ENCODE results near the gene GAD2.

GAD2 gene

DNA sequence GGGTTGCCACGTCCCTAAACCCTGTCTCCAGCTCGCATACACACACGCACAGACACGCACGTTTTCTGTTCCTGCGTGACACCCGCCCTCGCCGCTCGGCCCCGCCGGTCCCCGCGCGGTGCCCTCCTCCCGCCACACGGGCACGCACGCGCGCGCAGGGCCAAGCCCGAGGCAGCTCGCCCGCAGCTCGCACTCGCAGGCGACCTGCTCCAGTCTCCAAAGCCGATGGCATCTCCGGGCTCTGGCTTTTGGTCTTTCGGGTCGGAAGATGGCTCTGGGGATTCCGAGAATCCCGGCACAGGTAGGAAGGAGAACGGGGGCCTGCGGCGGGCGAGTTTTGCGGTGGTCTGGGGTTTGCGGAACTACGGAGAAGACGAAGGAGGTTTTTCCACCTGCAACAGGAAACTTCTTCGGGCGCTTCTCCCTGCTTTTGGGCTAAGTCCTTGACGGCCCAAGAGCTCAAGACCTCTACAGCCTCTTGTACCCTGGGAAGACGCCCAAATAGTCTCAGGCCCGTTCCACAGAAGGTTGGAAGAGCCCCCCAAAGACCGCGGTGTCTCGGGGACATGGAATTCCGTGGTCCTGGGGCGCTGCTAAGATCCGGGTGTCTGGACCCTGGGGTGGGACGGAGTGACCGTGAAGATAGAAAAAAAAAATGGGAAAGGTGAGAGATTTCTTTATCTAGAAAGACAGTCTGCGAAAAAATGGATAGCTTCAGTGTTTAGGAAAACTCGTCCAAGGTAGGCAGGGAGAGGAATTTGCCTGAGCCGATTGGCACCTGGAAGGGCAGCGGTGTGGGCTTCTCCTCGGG is at the start of gene GAD2:
Gene GAD2, plus strand, starts transcription at position 190 of the 811 bp plus-strand sequence. Its CDS starts 36 bp downstream, at position 226.
- in situ Hi-C loops (cut with HindIII; ENCODE audit: low pct_ligation_motif_present, low pct_unique_long_range_greater_than_20kb, low sequenced_read_pairs) = no loop called here
- no peak for DNase-seq

DNA sequence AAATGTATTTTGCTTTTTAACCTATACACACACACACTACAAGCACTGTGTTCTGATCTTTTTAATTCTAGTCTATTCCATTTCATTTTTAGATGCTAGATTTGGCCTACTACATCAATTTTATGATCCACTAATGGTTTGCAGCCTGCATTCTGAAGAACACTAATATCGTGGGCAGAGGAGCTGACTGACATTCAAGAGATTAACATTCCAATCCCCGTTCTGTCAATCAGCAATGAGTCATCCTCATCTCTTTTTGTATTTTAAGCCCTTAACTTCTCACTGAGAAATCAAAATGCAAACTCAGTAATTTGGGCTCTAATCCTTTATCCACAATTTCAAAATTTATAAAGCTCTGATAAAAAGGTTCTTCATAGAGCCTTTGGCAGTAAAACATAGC is 47.1 kb upstream of the GAD2 start:
- in situ Hi-C loops (cut with HindIII; ENCODE audit: low pct_ligation_motif_present, low pct_unique_long_range_greater_than_20kb, low sequenced_read_pairs) = no loop called here
- DNase-seq = no peak

DNA sequence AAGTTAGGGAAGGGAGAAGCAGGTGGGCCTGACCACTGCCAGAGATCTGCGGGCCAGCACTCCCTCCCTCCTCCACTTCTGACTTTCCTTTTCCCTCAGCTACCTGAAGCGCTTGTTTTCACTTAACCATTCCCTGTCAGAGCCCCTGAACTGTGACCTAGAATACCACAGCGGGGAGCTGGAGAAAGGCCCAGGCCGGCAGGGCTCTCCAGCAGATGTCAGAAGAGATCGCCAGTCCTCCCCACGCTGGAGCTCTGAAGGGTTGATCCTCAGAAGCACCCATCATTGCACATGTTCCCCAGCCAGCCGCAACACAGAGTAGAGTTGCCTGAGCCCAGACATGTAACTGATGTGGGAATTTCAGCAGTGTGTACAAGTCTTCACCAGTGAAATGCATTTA is 44.4 kb upstream of the GAD2 start:
- DNase-seq = no peak
- in situ Hi-C loops (cut with HindIII; ENCODE audit: low pct_ligation_motif_present, low pct_unique_long_range_greater_than_20kb, low sequenced_read_pairs) = no loop called here

DNA sequence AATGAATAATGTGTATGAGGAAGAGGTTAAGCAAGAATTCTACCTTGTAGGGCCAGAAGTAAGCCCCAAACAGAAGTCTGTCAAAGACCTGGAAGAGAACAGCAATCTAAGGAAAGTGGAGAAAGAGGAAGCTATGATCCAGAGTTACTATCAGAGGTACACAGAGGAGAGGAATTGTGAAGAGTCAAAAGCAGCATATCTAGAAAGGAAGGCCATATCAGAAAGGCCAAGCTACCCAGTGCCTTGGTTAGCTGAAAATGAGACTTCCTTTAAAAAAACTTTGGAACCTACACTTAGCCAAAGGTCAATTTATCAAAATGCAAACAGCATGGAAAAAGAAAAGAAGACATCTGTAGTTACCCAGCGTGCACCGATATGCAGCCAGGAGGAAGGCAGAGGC is 42.7 kb upstream of the GAD2 start:
- DNase-seq = no peak
- in situ Hi-C loops (cut with HindIII; ENCODE audit: low pct_ligation_motif_present, low pct_unique_long_range_greater_than_20kb, low sequenced_read_pairs) = no loop called here

DNA sequence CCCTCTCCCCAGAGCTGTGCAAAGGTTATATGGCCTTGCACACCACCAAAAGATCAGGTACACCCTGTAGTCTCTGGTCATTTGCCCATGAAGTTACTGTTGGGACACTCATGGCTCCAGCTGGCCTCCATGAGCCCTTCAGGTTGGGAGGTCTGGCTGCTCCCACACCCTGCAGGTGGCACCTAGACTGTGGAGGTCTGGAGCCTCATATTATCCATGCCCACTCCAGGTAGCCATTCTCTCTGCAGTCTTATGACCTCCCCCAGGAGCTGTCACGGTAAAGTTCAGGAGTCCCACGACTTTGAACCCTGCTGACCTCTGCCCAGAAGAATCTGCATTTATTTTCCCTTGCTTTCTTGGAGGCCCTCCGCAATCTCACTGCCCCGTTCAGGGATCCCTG is 39.2 kb upstream of the GAD2 start:
- in situ Hi-C loops (cut with HindIII; ENCODE audit: low pct_ligation_motif_present, low pct_unique_long_range_greater_than_20kb, low sequenced_read_pairs) = no loop called here
- no peak for DNase-seq

DNA sequence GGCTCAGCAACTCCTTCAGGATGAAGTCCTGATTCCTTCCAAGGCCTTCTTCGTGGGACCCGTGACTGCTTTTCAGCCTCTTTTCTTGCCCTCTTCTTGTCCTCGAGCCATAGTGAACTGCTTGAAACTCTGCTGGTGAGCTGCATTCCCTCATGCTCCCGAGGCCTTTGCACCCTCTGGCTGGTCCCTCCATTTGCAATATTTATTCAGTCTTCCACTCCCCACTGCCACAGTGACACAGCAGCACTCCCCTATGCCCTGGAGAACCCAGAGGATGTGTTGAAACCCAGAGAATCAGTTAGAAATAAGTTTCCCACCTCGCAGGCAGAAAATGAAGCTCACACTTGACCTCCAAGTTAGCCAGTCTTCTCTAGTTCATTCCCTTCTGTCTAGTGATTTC is 22.3 kb upstream of the GAD2 start:
- DNase-seq = no peak
- in situ Hi-C loops (cut with HindIII; ENCODE audit: low pct_ligation_motif_present, low pct_unique_long_range_greater_than_20kb, low sequenced_read_pairs) = no loop called here

DNA sequence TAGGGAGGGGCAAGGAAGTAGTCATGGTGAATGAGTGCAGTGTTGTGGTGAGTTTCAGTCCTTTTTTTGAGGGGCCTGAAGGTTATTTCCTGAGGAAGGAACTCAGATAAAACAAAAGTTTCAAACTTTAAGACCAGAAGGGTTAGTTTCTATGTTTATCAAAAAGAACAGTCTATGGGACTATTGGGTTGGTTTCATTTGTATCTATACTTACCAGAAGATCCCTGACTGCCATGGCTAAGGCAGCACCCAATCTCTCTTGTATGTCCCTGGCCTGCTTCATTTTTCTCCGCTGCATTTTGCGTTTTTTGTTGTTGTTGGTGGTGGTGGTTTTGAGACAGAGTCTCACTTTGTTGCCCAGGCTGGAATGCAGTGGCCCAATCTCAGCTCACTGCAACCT is 19.3 kb upstream of the GAD2 start:
- in situ Hi-C loops (cut with HindIII; ENCODE audit: low pct_ligation_motif_present, low pct_unique_long_range_greater_than_20kb, low sequenced_read_pairs) = no loop called here
- DNase-seq = no peak

DNA sequence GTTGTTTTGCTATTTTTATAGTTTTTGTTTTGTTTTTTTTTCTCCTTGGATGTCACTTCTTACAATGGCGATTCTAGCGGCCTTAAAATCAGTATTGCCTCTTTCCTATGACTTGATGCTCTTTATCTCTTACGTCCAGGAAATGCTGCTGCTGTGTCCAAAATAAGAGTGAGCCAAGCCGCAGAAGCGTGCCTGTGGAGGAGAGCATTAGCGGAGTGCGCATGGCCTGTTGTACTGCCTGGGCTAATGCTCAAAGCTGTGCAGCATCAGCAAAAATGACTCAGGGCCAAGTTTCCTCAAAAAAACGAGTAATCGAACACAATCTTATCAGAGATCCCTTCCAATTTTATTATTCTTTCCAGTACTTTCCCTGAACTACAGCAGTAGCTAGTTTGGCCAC is 18.5 kb upstream of the GAD2 start:
- no peak for DNase-seq
- in situ Hi-C loops (cut with HindIII; ENCODE audit: low pct_ligation_motif_present, low pct_unique_long_range_greater_than_20kb, low sequenced_read_pairs) = no loop called here

DNA sequence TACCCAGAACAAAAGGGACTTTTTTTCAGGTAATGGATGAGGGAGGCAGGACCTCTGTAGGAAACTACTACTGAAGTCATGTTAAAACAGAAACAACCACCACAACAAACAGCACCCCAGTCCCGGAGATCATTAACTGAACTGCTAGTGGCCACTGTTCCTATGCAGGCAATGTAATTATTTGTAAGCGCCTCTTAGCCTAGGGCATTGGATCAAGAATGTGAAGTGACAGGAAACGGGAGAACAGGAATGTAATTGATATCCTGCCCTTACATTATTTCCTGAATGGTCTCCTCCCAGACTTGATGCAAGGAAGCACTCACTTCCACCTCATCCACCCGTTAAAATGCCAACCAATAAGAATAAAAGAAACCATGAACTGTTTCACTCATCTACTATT is 16.7 kb upstream of the GAD2 start:
- DNase-seq = no peak
- in situ Hi-C loops (cut with HindIII; ENCODE audit: low pct_ligation_motif_present, low pct_unique_long_range_greater_than_20kb, low sequenced_read_pairs) = no loop called here

DNA sequence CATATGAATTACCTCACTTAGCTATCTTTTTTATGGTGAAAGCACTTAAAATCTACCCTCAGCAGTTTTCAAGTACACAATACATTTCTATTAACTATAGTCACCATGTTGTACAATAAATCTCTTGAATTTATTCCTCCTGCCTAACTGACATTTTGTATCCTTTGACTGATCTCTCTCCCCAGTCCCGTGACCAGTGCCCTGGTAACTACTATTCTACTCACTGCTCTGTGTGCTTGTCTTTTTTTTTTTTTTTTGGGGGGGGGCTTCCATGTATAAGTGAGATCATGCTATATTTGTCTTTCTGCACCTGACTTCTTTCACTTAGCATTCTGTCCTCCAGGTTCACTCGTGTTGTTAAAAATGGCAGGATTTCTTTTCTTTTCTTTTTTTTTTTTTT is 11.4 kb upstream of the GAD2 start:
- in situ Hi-C loops (cut with HindIII; ENCODE audit: low pct_ligation_motif_present, low pct_unique_long_range_greater_than_20kb, low sequenced_read_pairs) = no loop called here
- DNase-seq = no peak

DNA sequence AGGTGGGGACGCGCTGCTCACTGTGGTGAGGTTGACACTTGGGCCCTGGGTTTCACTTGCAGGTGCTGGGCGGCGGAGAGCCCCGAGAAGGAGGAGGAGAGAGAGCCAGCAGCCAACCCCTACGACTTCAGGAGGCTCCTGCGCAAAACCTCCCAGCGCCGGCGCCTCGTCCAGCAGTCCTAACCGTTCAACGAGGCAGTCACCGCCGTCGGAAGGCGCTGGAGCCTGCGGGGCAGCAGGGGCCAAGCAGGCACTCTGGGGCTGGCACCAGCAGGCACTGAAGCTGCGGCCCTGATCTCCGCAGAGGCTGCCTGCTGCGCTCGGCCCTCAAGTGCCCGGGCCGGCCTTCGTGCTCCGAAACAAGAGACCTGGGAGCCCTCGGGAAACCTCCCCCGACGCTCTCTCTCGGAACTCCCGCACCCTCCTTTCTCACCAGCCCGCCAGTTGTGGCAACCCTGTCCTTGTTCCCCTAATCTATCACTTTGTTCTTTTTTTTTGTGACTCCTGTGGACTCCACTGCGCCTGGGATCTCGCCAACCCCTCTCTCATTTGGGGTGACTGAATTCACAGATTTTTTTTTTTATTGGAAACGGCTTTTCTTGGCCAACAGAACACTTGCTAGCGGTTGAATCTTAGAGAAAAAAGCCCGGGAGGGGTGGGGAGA is 4.7 kb upstream of the GAD2 start:
- no peak for DNase-seq
- in situ Hi-C loops (cut with HindIII; ENCODE audit: low pct_ligation_motif_present, low pct_unique_long_range_greater_than_20kb, low sequenced_read_pairs) = no loop called here

DNA sequence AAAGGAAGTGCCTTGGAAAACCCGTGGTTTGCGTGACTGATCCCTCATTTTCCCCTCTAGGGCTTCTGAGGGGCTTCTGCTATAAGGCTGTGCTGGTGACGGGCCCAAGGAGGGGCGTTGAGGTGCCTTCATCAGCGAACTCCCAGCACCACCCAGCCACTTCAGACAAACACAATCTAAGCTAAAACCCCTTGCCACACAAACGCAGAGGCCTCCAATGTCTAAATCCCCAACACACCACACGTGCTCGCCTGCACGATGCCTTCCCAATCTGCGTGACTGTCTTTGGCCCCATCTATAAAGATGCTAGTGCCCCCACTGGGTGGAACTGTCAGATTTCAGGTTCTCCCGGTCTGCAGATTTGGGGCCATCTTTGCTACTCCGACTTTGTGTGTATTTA is 4.1 kb upstream of the GAD2 start:
- in situ Hi-C loops (cut with HindIII; ENCODE audit: low pct_ligation_motif_present, low pct_unique_long_range_greater_than_20kb, low sequenced_read_pairs) = no loop called here
- no peak for DNase-seq

DNA sequence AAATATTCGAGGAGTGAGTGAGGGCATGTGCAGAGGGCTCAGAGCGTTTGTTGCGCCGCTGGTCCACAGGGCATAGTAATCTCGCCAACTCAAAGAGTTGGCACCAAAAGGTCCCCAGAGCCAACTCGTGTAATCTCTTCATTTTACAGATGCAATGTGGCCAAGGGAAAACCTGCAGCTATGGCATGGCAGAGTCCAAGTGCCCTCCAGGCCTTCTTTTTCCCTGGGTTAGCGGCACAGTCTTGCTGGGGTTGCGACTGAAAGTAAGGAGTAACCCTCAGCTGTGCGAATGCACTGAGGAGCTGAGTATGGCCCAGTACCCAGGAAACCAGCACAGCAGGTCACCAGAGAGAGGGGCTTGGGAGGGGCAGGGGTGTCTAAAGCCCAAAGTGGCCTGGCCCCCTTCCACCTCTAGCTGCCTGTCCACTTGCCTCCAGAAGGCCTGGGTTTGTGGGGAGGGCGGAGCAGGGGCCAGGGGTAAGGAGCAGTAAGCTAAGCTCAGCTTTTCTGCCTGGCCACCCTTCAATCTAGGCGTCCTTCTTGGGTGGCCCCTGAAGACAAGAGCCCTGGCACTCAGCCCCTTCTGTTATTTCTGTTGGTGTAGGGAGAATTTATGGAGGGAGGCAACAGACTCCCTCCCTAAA is 3.3 kb upstream of the GAD2 start:
- DNase-seq = no peak
- in situ Hi-C loops (cut with HindIII; ENCODE audit: low pct_ligation_motif_present, low pct_unique_long_range_greater_than_20kb, low sequenced_read_pairs) = no loop called here

DNA sequence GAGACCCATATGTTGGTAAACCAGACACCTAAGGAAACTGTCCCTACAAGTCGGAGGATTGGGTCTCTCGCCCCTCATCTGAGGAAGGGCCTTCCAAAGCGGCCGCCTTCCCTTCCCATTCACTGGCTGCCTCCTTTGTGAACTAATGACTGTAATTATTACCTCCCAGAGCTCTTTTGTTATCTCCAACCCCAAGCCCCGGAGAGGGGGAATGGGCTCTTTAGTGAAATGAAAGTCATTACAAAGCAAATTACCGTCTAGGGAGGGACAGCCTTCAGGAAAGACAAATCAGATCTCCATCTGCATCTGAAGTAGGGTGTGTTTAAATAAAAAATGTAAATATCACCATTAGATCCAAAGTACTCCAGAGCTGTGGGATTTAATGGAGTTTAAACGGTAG is 2.6 kb upstream of the GAD2 start:
- in situ Hi-C loops (cut with HindIII; ENCODE audit: low pct_ligation_motif_present, low pct_unique_long_range_greater_than_20kb, low sequenced_read_pairs) = no loop called here
- DNase-seq = no peak

DNA sequence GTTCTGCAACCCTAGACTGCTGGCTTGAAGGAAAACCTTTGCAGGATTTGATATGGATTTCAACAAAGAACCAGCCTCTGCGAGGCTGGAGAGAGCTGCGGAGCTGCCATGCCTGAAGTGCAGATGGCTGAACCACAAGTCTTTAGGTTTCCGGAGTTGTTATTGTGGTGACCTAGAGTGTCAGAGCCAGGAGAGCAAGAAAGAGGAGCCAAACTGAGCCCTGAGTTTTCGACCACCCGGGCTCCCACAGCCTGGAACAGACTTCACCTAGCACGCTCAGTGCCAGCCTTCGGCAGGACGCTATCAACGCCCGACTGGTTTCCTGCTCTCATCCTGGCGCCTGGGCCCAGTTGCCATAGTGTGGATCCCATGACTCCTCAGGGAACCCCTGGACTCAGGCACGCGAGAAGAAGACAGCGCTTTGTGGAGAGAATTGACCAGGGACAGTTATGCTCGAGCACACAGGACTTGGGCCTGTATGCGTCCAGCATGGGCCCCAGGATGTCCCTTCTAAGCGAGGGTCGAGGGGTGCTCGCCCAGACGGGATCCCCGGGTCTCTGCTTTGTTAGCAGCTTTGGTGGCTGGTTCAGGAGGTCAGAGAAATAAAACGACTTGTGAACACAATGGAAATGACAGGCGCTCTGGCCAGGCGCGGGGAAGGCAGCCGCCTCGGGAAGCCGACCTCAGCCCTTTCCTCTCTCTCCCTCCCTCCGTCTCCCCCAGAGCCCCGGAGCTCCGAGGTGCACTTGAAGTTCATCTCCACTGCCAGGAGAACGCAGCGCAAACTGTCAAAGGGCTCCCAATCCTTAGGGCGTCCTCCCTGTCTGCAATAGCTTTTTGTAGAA is 1.8 kb upstream of the GAD2 start:
- in situ Hi-C loops (cut with HindIII; ENCODE audit: low pct_ligation_motif_present, low pct_unique_long_range_greater_than_20kb, low sequenced_read_pairs) = no loop called here
- no peak for DNase-seq

DNA sequence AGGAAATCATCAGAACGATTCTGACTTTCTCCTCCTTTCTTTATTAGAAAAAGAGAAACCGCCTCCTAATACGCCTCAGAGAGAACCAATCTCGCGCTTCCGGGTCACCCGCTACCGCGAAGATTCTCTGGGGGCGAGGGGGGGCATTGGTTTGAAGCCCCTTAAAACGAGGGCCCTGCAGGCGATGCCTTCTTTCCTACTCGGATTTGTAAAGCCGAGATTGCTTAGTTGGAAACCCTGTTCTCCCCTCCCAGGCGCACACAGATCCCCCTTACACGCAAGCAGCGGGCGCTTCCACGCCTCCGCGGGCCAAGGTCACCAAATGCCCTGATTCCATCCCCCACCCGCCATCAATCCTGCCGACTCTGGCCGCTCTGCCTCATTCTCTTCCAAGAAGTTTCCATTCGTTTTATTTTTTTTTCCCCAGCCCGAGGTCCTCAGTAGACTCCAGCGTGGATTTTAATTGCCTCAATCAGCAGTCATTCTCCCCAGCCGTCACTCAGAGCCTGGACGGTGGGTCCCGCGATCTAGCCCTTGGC is 1.1 kb upstream of the GAD2 start:
- DNase-seq = no peak
- in situ Hi-C loops (cut with HindIII; ENCODE audit: low pct_ligation_motif_present, low pct_unique_long_range_greater_than_20kb, low sequenced_read_pairs) = no loop called here

DNA sequence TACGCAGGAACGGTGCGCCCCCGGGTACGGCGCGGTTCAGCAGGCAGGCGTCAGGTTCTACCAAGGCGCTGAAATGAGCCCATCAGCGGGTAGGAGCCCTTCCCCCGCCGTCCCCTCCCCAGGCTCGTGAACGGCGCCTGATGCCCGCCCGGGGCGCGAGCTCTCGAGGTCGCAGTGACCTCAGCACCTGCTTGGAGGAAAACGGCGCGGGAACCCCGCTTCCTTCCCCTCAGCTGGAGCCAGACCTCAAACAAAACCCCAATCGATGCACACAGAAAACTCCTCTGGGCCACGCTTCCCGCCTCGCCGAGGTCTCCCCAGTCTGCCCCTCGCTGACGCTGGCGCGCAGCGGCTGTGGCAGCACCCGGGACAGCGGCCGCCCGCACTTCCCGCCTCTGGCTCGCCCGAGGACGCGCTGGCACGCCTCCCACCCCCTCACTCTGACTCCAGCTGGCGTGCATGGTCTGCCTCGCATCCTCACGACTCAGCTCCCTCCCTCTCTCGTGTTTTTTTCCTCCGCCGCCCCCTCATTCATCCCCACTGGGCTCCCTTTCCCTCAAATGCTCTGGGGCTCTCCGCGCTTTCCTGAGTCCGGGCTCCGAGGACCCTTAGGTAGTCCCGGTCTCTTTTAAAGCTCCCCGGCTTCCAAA is 514 bp upstream of the GAD2 start:
- peak; percentile 16 for DNase-seq
- in situ Hi-C loops (cut with HindIII; ENCODE audit: low pct_ligation_motif_present, low pct_unique_long_range_greater_than_20kb, low sequenced_read_pairs) = no loop called here

DNA sequence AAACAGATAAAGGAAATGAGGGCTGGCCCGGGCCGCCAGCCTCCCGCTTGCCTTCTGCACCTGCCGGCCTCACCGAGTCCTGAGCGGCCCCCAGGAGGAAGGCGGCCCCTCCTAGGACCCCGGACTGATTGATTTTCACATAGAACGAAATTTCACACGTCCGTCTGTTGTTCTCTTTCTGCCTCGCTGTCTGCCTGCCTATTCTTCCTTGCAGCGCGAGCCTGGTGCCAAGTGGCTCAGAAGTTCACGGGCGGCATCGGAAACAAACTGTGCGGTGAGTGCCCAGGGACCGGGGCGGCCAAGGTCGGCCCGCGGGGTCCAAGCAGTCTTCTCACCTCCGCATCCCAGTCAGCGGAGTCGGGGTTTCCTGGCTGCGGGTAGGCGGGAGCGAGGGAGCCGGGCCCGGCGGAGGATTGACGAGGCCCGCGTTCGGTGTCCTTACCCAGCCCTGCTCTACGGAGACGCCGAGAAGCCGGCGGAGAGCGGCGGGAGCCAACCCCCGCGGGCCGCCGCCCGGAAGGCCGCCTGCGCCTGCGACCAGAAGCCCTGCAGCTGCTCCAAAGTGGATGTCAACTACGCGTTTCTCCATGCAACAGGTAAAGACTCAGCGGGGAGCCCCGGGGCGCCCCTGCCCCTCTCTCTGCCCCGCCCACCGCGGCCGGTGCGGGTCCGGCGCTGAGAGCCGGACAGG is 967 bp downstream of the GAD2 start:
- DNase-seq = no peak
- in situ Hi-C loops (cut with HindIII; ENCODE audit: low pct_ligation_motif_present, low pct_unique_long_range_greater_than_20kb, low sequenced_read_pairs) = no loop called here

All from ACHN (cell line).